RWPE2 (cell line): ENCODE measurements around the gene EMC8.
"Not testable (repeated sequence)": the region's sequence is repeated elsewhere in the genome, so short reads cannot be mapped to it uniquely, and the experiment has no call there.

ENCODE experiments used
- ATAC-seq: fragments of 200-7000 bp; cut with Tn5 transposase; 3 replicates; pipeline ENCODE4 v1.9.1; 2021; ENCODE audit warnings: low read depth
- DNase-seq: peaks from one replicate; pipeline ENCODE4 v3.0.0-alpha.2; 2020; ENCODE audit warnings: low spot score
- H3K27ac ChIP-seq: fragments of 450-650 bp; 2 replicates; pipeline ENCODE4 v1.5.1; 2017; ENCODE audit warnings: mild to moderate bottlenecking; ENCODE audit not compliant: poor library complexity, severe bottlenecking
- H3K27me3 ChIP-seq: fragments of 250-450 bp; sonication (Bioruptor Pico); 2 replicates; pipeline ENCODE4 v1.5.1; 2021; ENCODE audit warnings: mild to moderate bottlenecking, moderate library complexity; ENCODE audit not compliant: insufficient read depth, poor library complexity, severe bottlenecking
- H3K36me3 ChIP-seq: fragments of 250-450 bp; sonication (Bioruptor Pico); 2 replicates; pipeline ENCODE4 v1.5.1; 2020; ENCODE audit warnings: low read depth, mild to moderate bottlenecking, moderate library complexity
- H3K4me1 ChIP-seq: fragments of 250-450 bp; sonication (Bioruptor Pico); 2 replicates; pipeline ENCODE4 v1.5.1; 2021; ENCODE audit warnings: mild to moderate bottlenecking, moderate library complexity; ENCODE audit not compliant: insufficient read depth, poor library complexity, severe bottlenecking
- H3K4me3 ChIP-seq: fragments of 250-450 bp; sonication (Bioruptor Pico); 2 replicates; pipeline ENCODE4 v1.5.1; 2021; ENCODE audit warnings: mild to moderate bottlenecking, moderate library complexity; ENCODE audit not compliant: severe bottlenecking
- H3K9me3 ChIP-seq: fragments of 250-450 bp; sonication (Bioruptor Pico); 2 replicates; pipeline ENCODE4 v1.5.1; 2021; ENCODE audit warnings: mild to moderate bottlenecking, moderate library complexity; ENCODE audit not compliant: severe bottlenecking
- TF ChIP-seq, protein P1 (sequence below): fragments of 450-650 bp; IDR thresholded peaks from one replicate; pipeline ENCODE4 v1.5.1; 2017; ENCODE audit warnings: mild to moderate bottlenecking, moderate library complexity; ENCODE audit not compliant: poor library complexity, severe bottlenecking

Gene EMC8

GRCh38 chr16:85838876-85839585, 39.7 kb upstream of the EMC8 start:
- Histone ChIP-seq H3K27ac (no peak overlapping the region), H3K4me1 (no peaks in the 10 kb centered on the region), H3K9me3 (no peaks in the 10 kb centered on the region), H3K27me3 (peaks cover 42% of the 10 kb centered on the region), H3K36me3 (no peaks in the 10 kb centered on the region), H3K4me3 (no peak overlapping the region)
- DNase-seq (no peak), ATAC-seq (no peak)
- TF ChIP-seq, protein P1, sequence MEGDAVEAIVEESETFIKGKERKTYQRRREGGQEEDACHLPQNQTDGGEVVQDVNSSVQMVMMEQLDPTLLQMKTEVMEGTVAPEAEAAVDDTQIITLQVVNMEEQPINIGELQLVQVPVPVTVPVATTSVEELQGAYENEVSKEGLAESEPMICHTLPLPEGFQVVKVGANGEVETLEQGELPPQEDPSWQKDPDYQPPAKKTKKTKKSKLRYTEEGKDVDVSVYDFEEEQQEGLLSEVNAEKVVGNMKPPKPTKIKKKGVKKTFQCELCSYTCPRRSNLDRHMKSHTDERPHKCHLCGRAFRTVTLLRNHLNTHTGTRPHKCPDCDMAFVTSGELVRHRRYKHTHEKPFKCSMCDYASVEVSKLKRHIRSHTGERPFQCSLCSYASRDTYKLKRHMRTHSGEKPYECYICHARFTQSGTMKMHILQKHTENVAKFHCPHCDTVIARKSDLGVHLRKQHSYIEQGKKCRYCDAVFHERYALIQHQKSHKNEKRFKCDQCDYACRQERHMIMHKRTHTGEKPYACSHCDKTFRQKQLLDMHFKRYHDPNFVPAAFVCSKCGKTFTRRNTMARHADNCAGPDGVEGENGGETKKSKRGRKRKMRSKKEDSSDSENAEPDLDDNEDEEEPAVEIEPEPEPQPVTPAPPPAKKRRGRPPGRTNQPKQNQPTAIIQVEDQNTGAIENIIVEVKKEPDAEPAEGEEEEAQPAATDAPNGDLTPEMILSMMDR = no peak

DNA sequence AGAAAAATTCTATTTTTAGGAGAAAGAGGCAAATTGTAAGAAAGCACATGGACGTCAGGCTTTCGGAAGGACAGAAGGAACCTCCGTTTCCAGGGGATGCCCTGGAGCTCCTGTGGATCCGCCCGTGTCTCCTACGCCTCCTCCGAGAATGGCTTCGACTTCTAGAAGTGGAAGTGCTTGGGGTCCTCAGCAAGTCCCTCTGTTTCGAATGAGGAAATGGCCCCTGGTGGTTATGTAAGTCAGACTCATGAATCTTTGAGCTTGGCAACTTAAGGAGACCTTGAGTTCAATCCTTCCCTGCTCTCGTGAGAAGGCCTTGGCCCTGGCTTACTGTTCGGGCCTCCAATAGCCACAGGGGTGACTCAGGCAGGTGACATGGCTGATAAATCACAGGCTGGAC, 39.0 kb upstream of the EMC8 start:
- Histone ChIP-seq H3K27me3 (peaks cover 39% of the 10 kb centered on the region), H3K9me3 (no peaks in the 10 kb centered on the region), H3K36me3 (no peaks in the 10 kb centered on the region), H3K4me1 (no peaks in the 10 kb centered on the region), H3K27ac (no peak overlapping the region), H3K4me3 (no peak overlapping the region)
- TF ChIP-seq, protein P1 = no peak
- DNase-seq = no peak
- no peak for ATAC-seq

- H3K9me3 ChIP-seq = not testable (repeated sequence)
- peaks cover 35% of the 10 kb centered on the region for H3K27me3 ChIP-seq
Observed at GRCh38 chr16:85837654-85838053, 38.3 kb upstream of the EMC8 start.

DNA sequence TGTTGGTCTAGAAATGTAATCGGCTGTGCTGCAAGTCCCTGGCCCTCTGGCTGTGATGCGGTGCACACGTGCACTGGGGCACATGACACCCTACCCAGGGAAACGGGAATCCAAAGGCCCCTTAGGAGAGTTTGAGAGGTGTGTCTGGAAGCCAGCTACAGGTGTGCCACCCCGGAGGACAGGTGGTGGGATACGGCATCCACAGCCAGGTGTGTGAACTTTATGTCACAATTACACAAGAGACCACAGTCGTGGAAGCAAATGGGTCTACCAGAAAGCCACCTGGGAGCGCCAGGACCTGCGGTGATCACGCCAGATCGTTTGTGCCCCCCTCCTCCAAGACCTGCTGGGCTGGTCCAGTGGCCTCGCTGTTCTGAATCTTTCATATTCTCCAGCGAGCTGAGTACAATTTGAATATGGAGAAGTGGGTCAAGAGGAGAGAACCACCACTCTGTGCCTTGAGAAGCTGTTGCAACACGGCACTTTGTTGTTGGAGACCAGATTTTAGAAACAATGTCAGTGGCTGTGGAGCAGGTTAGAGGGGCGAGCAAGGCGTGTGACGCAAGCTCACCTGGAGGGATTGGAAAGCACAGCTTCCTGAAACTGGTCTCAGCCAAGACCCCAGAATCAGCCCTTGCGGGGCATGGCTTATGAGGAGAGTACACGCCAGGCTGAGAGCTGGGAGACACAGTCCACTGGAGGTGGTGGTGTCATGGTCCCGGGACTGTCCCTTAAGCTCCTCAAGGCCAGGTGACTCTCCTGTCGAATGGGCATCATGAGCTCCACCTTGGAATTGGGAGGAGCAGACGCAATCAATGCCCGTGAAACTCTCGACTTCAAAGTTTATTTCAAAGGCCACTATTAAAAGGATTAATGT, 37.6 kb upstream of the EMC8 start:
- no peaks in the 10 kb centered on the region for H3K36me3 ChIP-seq
- H3K27ac ChIP-seq = no peak overlapping the region
- no peaks in the 10 kb centered on the region for H3K4me1 ChIP-seq
- TF ChIP-seq, protein P1 = no peak
- ATAC-seq (no peak), DNase-seq (no peak)
- H3K4me3 ChIP-seq = no peak overlapping the region
- peaks cover 37% of the 10 kb centered on the region for H3K27me3 ChIP-seq
- H3K9me3 ChIP-seq = no peaks in the 10 kb centered on the region

More at GRCh38 chr16:85837654-85838053, 38.3 kb upstream of the EMC8 start:
- H3K4me1 ChIP-seq, ATAC-seq, DNase-seq, H3K4me3 ChIP-seq, H3K27ac ChIP-seq, H3K36me3 ChIP-seq: not testable (repeated sequence)

DNA sequence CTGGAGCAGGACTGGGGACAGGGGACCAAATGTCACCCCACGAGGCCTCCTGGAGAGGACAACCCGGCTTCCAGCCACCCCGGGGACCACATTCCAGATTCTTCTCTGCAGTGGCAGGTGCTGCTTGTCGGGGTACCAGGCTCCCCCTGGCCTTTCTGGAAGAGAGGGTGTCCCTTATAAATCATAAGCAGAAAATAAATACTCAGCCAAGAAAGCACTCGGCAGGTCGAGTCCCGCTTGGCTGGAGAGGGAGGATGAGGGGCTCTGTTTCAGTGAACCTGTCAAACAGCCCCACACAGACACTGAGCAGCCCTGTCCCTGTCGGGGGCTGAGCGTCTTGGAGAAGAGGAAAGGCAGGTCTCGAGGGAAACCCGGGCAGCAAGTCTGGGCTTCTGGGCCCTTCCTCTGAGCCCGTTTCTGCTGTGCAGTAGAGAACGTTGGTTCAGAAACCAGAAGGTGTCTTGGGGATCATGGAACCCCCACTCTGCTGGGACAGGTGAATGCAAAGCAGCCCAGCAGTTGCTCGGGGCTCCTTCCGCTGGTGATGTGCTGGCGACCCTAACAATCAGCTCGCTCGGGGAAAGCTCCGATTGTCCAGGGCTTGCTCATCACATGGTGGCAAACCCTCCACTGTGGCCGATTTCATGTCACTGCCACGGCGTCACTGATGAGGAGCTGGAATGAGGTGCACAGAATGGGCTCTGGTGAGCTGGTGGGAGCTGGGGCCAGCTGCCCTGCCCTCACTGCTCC, 36.8 kb upstream of the EMC8 start:
- H3K4me3 ChIP-seq = no peak overlapping the region
- H3K4me1 ChIP-seq = no peaks in the 10 kb centered on the region
- DNase-seq = no peak
- no peak for ATAC-seq
- TF ChIP-seq, protein P1 = no peak
- H3K9me3 ChIP-seq = no peaks in the 10 kb centered on the region
- H3K36me3 ChIP-seq = no peaks in the 10 kb centered on the region
- peaks cover 42% of the 10 kb centered on the region for H3K27me3 ChIP-seq
- H3K27ac ChIP-seq = no peak overlapping the region
